Muscle layer of colon (tissue), 2 donors: ENCODE data around the gene OR5AN1.

ENCODE experiments used
- H3K27ac ChIP-seq: one replicate; pipeline ENCODE4 v1.7.0; 2013; ENCODE audit warnings: low read depth, mild to moderate bottlenecking, low read length, moderate library complexity
- H3K27me3 ChIP-seq, 2 donors: one replicate each; pipeline ENCODE4 v1.7.0; 2013; ENCODE audit warnings: low read length in 2 of 2, mild to moderate bottlenecking in 2 of 2; ENCODE audit not compliant: insufficient read depth in 2 of 2, control insufficient read depth in 1 of 2
- H3K36me3 ChIP-seq: one replicate; pipeline ENCODE4 v1.7.0; 2013; ENCODE audit warnings: mild to moderate bottlenecking, low read length; ENCODE audit not compliant: insufficient read depth
- H3K4me1 ChIP-seq: one replicate; pipeline ENCODE4 v1.7.0; 2013; ENCODE audit warnings: mild to moderate bottlenecking, low read length; ENCODE audit not compliant: insufficient read depth
- H3K4me3 ChIP-seq, 2 donors: one replicate each; pipeline ENCODE4 v1.7.0; 2013; ENCODE audit warnings: low read length in 2 of 2, low read depth in 1 of 2, mild to moderate bottlenecking in 1 of 2, moderate library complexity in 1 of 2
- H3K9ac ChIP-seq: one replicate; pipeline ENCODE4 v1.7.0; 2013; ENCODE audit warnings: low read length
- H3K9me3 ChIP-seq: one replicate; pipeline ENCODE4 v1.7.0; 2013; ENCODE audit warnings: mild to moderate bottlenecking, low read length
- donor health status: abdominal sarcoma.
- donor health status: Adenocarcinoma of cecum.

OR5AN1 gene

DNA sequence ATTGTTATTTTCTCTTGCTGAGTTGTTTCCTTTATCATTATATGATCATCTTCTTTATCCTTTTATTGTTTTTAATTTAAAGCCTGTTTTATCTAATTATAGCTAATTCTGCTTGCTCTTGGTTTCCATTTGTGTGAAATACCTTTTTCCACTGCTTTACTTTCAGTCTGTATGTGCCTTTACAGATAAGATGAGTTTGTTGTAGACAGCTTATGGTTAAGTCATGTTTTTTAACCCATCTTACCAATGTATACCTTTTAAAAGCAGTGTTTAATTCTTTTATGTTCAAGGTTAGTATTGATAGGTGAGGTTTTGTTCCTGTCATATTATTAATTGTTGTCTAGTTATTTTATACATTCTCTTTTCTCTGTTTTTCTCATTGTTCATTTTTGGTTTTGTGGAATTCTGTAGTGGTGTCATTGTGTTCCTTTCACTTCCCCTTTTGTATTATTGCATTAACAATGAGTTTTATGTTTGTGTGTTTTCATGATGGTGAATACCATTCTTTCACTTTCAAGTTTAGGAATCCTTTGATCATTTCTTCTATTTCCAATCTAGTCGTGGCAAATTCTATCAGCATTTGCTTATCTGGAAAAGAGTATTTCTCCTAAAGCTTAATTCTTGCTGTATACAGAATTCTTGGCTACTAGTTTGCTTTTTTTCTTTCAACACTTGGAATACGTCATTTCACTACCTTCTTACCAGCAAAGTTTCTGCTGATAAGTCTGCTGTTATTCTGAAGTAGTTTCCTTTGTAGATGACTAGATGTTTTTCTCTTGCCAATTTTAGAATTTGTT lies 21.8 kb downstream of the OR5AN1 start:
- no peaks in the 10 kb centered on the region for H3K9me3 ChIP-seq
- no peaks in the 10 kb centered on the region for H3K36me3 ChIP-seq
- H3K27me3 ChIP-seq, result no peaks in the 10 kb centered on the region
- H3K4me3 ChIP-seq, result no peak overlapping the region
- no peaks in the 10 kb centered on the region for H3K4me1 ChIP-seq
- H3K9ac ChIP-seq, result no peak overlapping the region
- H3K27ac ChIP-seq, result no peak overlapping the region

DNA sequence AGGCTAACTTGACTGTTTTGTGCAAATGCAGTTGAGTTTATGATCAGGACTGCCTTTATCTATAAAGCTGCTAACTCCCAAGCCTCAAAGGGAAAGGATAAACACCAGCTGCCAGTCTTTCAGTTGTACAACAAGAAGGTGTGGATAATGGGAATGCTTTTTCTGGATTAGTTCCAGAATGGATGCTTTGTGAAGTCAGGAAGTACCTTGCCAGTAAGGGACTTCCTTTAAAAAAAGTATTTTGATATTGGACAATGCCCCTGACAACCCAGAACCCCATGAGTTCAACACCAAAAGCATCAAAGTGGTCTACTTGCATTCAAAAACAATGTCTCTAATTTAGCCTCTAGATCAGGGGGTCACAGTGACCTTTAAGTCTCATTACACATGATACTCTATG lies 35.5 kb downstream of the OR5AN1 start:
- Histone ChIP-seq H3K9ac (no peak overlapping the region), H3K27me3 (no peaks in the 10 kb centered on the region), H3K27ac (no peak overlapping the region), H3K9me3 (no peaks in the 10 kb centered on the region), H3K36me3 (no peaks in the 10 kb centered on the region), H3K4me3 (no peak overlapping the region), H3K4me1 (no peaks in the 10 kb centered on the region)

DNA sequence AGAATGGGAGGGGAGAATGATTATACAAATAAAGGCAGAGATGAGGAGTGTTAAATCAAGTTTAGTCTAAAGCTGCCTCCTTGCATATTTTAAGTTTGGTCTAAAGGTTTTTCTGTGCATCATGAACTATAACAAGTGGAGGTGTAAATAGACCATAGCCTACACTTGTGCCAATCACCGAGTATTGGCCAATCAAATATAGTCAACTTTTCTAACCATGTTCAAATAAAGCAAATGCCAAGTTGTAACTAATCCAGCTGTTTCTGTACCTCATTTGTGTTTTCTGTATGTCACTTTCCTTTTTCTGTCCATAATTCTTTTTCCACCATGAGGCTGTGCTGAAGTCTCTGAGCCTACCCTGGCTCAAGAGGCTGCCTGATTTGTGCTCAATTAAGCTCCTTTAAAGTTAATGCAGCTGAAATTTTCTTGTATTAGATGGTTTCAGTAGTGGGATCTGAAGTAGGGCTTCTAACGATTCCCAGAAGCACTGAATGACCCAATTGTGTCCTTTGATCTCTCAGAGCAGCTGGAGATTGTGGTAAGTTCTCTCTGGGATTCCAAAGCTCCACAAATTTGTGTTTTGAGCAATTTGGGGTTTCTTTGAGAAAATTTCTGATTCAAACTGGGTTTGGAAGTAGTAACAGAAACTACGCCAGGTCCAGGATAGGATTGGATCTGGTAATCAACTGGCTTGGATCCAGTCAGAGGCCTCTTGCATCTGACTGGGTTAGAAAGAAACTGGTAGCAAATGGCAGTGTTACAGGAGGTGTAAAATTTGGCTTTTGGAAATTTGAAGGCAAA lies 42.0 kb downstream of the OR5AN1 start:
- Histone ChIP-seq H3K36me3 (no peaks in the 10 kb centered on the region), H3K4me1 (no peaks in the 10 kb centered on the region), H3K4me3 (no peak overlapping the region), H3K27ac (no peak overlapping the region), H3K9ac (no peak overlapping the region), H3K27me3 (no peaks in the 10 kb centered on the region), H3K9me3 (no peaks in the 10 kb centered on the region)

DNA sequence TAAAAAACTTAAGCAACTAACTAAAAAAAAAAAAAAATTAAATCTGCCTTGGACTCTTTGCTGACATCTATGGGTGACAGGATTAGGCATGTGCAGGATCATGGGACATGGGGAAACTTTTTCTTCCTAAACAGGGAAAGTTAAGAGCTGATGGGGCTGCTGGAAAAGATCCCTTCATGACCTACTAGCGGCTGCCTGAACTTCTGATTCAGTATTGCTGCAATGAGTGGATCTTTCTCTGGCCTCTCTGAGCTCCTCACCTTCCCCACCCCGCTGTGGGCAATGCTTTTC lies 42.5 kb downstream of the OR5AN1 start:
- Histone ChIP-seq H3K36me3 (no peaks in the 10 kb centered on the region), H3K4me3 (no peak overlapping the region), H3K9me3 (no peaks in the 10 kb centered on the region), H3K9ac (no peak overlapping the region), H3K27ac (no peak overlapping the region), H3K4me1 (no peaks in the 10 kb centered on the region), H3K27me3 (no peaks in the 10 kb centered on the region)

DNA sequence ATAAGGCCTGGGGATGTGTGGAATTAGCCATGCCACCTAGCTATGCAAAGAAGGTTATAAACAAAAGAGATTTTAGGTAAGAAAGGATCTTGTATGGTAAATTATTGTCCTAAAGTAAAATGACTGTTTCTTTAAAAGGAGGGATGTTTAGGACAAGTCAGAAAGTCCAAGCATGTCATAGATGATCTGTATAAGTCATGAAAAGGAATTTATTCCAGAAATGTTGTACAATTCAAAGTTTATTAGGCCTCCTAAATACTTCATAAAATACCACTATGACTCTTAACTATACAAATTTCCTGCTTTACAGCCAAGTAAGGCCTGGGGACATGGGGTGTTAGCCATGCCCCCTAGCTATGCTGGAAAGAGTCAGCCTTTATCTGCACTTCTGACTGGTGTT lies 44.9 kb downstream of the OR5AN1 start:
- H3K4me1 ChIP-seq, result no peaks in the 10 kb centered on the region
- no peak overlapping the region for H3K9ac ChIP-seq
- no peaks in the 10 kb centered on the region for H3K36me3 ChIP-seq
- no peak overlapping the region for H3K4me3 ChIP-seq
- no peak overlapping the region for H3K27ac ChIP-seq
- H3K27me3 ChIP-seq, result no peaks in the 10 kb centered on the region
- no peaks in the 10 kb centered on the region for H3K9me3 ChIP-seq

DNA sequence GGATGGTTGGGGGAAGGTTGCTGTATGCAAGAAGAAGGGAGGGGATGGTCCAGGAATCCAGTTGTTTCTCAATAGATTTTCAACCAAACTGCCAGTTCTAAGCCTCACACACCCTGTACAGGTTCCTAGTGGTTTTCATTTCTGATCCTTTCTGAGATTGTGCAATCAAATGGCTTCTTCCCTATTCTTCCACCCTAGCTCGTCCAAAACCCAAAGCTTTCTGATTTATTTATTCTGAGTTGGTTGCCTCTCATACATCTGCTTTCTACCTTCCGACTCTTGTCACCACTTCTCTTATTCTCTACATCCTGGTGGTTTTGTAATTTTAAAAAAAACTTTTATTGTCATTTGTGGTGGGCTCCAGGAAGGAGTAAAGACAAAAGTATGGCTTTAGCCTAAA lies 55.0 kb downstream of the OR5AN1 start:
- no peaks in the 10 kb centered on the region for H3K4me1 ChIP-seq
- H3K9ac ChIP-seq, result no peak overlapping the region
- H3K27ac ChIP-seq, result no peak overlapping the region
- no peaks in the 10 kb centered on the region for H3K36me3 ChIP-seq
- H3K9me3 ChIP-seq, result no peaks in the 10 kb centered on the region
- no peak overlapping the region for H3K4me3 ChIP-seq
- no peaks in the 10 kb centered on the region for H3K27me3 ChIP-seq

DNA sequence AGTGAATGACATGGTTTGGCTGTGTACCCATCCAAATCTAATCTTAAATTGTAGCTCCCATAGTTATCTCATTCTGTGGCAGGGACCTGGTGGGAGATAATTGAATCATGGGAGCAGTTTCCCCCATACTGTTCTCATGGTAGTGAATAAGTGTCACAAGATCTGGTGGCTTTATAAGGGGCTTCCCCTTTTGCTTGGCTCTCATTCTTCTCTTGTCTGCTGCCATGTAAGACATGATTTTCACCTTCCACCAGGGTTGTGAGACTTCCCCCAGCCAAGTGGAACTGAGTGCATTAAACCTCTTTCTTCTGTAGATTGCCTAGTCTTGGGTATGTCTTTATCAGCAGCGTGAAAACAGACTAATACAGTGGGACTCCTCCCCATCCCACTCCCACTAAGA lies 56.4 kb downstream of the OR5AN1 start:
- H3K27me3 ChIP-seq, result no peaks in the 10 kb centered on the region
- H3K9ac ChIP-seq, result no peak overlapping the region
- no peak overlapping the region for H3K27ac ChIP-seq
- no peak overlapping the region for H3K4me3 ChIP-seq
- H3K4me1 ChIP-seq, result no peaks in the 10 kb centered on the region
- no peaks in the 10 kb centered on the region for H3K36me3 ChIP-seq
- no peaks in the 10 kb centered on the region for H3K9me3 ChIP-seq

DNA sequence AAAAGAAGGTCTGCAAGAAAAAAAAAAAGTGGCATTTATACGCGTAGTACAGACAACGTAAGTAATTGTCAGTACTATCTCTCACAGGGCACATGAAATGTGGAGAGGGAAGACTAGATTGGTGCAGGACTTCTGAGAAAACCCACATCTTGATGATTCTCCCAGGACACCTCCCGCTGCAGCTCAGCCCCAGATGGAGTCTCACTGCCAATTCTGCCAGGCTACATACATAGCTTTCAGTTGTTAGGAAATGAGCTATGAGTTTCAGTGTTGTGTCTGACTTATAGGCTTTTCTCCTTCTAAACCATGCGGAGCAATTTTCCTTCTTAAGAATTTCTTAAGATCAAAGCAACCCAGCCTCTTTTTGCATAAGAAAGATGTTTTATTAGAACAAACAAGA lies 57.9 kb downstream of the OR5AN1 start:
- H3K4me3 ChIP-seq, result no peak overlapping the region
- H3K27ac ChIP-seq, result no peak overlapping the region

DNA sequence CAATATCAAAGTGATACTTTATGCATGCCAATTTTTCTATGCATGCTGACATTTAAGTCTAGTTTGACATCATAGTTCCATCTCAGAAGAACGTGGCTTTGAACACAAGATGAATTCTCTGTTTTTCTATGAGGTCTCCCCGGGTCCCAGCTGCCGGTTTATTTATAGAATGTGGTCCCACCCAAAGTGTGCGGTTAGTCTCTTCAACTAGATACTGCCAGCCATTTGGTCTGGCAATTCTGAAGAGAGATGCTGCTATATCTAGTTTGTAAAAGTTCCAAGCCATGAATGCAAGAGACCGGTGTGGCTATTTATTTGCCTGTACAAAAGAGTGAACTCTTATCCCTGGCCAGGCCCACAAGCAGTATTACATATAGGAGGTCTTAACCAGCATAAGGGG lies 58.3 kb downstream of the OR5AN1 start:
- no peak overlapping the region for H3K4me3 ChIP-seq
- H3K27ac ChIP-seq, result no peak overlapping the region
- H3K27me3 ChIP-seq, result no peaks in the 10 kb centered on the region
- H3K9me3 ChIP-seq, result no peaks in the 10 kb centered on the region
- H3K36me3 ChIP-seq, result no peaks in the 10 kb centered on the region
- H3K4me1 ChIP-seq, result no peaks in the 10 kb centered on the region
- H3K9ac ChIP-seq, result no peak overlapping the region

More for the DNA sequence above, 57.9 kb downstream of the OR5AN1 start:
- H3K27me3 ChIP-seq, result no peaks in the 10 kb centered on the region
- H3K36me3 ChIP-seq, result no peaks in the 10 kb centered on the region
- H3K4me1 ChIP-seq, result no peaks in the 10 kb centered on the region
- H3K9me3 ChIP-seq, result no peaks in the 10 kb centered on the region
- no peak overlapping the region for H3K9ac ChIP-seq

DNA sequence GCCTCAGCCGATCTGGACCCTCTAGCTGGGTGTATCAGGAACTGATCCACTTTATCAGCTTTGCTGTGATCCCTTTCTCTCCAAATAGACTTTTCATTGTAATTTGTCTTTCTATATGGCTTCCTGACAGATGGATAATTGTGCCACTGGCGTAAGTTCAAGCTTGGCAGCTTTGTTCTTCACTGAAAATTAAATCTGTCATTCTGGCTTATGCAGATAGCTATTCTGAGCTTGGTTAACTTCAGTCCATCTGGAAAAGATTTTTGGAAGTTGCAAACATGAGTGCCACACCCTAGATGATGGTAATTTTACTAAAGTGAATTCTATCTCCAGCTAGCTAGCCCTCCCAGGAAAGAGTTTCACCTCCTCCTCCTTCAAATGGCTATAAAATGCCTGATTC lies 59.5 kb downstream of the OR5AN1 start:
- H3K9ac ChIP-seq, result no peak overlapping the region
- H3K27me3 ChIP-seq, result no peaks in the 10 kb centered on the region
- H3K27ac ChIP-seq, result no peak overlapping the region
- H3K9me3 ChIP-seq, result no peaks in the 10 kb centered on the region
- H3K4me3 ChIP-seq, result no peak overlapping the region
- H3K36me3 ChIP-seq, result no peaks in the 10 kb centered on the region
- no peaks in the 10 kb centered on the region for H3K4me1 ChIP-seq
